ENCODE results near the gene LRRC23.

DNA sequence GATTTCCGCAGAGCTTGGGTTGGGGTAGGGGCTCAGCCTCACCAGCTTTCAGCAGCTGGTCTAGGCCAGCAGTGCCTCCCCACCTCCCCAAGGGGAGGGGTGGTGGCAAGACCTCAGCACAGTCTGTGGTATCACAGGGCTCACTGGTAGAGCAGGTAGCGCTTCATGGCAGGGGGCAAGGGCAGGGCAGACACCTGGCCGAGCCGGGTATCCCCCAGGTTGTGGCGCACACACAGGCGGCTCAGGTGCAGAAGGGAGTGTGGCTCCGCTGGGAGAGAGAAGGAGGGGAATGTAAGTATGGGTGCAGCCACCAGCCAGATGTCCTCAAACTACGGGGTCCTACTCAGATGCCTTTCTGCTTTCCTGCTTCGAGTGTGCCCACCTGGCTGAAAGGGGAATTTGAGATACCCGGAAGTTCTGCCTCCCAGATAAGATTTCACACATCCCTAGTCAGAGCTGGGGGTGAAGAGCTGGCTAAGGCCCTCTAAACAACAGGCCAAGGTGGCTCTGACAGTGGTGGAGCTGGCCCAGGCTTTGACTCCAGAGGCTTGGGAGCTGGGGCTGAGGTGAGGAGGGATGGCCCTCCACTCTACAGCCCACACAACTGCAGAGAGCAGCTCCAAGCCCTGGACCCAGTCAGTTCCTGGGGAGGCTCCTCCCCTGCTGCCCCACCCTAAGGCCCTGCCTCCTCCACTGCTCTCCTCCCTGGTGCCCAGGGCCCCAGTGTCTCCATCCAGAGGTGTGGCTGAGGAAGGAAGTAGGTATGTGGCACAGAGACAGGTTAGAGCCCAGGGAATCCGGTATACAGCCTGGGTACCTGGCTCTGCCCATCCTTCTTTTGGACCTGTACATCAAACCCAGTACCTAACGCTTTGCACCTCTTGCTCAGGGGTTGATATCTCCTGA is 33.3 kb upstream of the LRRC23 start:
- no peak for TF ChIP-seq POLR2A (IDR thresholded peaks at IDR 0.05; ENCODE audit: extremely low read depth, insufficient read length)
- TF ChIP-seq, protein P1, sequence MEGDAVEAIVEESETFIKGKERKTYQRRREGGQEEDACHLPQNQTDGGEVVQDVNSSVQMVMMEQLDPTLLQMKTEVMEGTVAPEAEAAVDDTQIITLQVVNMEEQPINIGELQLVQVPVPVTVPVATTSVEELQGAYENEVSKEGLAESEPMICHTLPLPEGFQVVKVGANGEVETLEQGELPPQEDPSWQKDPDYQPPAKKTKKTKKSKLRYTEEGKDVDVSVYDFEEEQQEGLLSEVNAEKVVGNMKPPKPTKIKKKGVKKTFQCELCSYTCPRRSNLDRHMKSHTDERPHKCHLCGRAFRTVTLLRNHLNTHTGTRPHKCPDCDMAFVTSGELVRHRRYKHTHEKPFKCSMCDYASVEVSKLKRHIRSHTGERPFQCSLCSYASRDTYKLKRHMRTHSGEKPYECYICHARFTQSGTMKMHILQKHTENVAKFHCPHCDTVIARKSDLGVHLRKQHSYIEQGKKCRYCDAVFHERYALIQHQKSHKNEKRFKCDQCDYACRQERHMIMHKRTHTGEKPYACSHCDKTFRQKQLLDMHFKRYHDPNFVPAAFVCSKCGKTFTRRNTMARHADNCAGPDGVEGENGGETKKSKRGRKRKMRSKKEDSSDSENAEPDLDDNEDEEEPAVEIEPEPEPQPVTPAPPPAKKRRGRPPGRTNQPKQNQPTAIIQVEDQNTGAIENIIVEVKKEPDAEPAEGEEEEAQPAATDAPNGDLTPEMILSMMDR (IDR thresholded peaks at IDR 0.05; ENCODE audit: low read depth, low read length) = no peak
- TF ChIP-seq, protein P2, sequence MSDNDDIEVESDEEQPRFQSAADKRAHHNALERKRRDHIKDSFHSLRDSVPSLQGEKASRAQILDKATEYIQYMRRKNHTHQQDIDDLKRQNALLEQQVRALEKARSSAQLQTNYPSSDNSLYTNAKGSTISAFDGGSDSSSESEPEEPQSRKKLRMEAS (IDR thresholded peaks at IDR 0.05; ENCODE audit: low read depth, low read length) = no peak
